ENCODE results near the gene ACO1.

GRCh38 chr9:32404402-32404801 lies 20.0 kb downstream of the ACO1 start:
- no peak for TF ChIP-seq CTCF (IDR thresholded peaks at IDR 0.05)
- no peak for TF ChIP-seq POLR2AphosphoS5 (IDR thresholded peaks at IDR 0.05)
- no peak for TF ChIP-seq POLR2A (IDR thresholded peaks at IDR 0.05)
